ENCODE measurements around the gene FMC1.

Gene FMC1

GRCh38 chr7:139340037-139340807 lies 915 bp upstream of the FMC1 start:
- peaks cover 15% of the 10 kb centered on the region for H3F3A ChIP-seq (ENCODE audit: low read depth)
- H3K9me2 ChIP-seq (replicated peaks; ENCODE audit: low read depth, low read length), result no peaks in the 10 kb centered on the region
- H3K4me3 ChIP-seq (ENCODE audit: low read length, poor library complexity, severe bottlenecking), result peak overlapping the region; percentile 91
- TF ChIP-seq EZH2phosphoT487 (IDR thresholded peaks at IDR 0.05; ENCODE audit: borderline replicate concordance) (no peak), CTCF (conservative IDR thresholded peaks at IDR 0.05; ENCODE audit: low read length) (peak; percentile 71)
- peak overlapping the region; percentile 95 for H2AFZ ChIP-seq (ENCODE audit: low read length)
- peaks cover 11% of the 10 kb centered on the region for H3K4me1 ChIP-seq (ENCODE audit: insufficient read depth, low read length, poor library complexity, severe bottlenecking)
- no peaks in the 10 kb centered on the region for H4K20me1 ChIP-seq (ENCODE audit: insufficient read depth, low read length, poor library complexity, severe bottlenecking)
- H3K9me3 ChIP-seq (ENCODE audit: insufficient read depth, low read depth, low read length), result no peaks in the 10 kb centered on the region
- H3K27me3 ChIP-seq (ENCODE audit: insufficient read depth, low read length, poor library complexity, severe bottlenecking), result peaks cover 10% of the 10 kb centered on the region
- H3K36me3 ChIP-seq (ENCODE audit: insufficient read depth, low read length), result no peaks in the 10 kb centered on the region
- peak overlapping the region; percentile 96 for H3K4me2 ChIP-seq (ENCODE audit: low read depth, low read length, poor library complexity, severe bottlenecking)
- peaks cover 32% of the 10 kb centered on the region for H3K79me2 ChIP-seq (ENCODE audit: insufficient read depth, low read length)
- H3K9ac ChIP-seq (ENCODE audit: low read depth, low read length, poor library complexity, severe bottlenecking), result peak overlapping the region; percentile 100

- TF ChIP-seq EZH2phosphoT487 (IDR thresholded peaks at IDR 0.05; ENCODE audit: borderline replicate concordance) (no peak), CTCF (conservative IDR thresholded peaks at IDR 0.05; ENCODE audit: low read length) (no peak)
- H3K9me2 ChIP-seq (replicated peaks; ENCODE audit: low read depth, low read length), result no peaks in the 10 kb centered on the region
- no peaks in the 10 kb centered on the region for H3K36me3 ChIP-seq (ENCODE audit: insufficient read depth, low read length)
- H3K4me3 ChIP-seq (ENCODE audit: low read length, poor library complexity, severe bottlenecking), result peak overlapping the region; percentile 91
- H3K9me3 ChIP-seq (ENCODE audit: insufficient read depth, low read depth, low read length), result no peaks in the 10 kb centered on the region
- peaks cover 15% of the 10 kb centered on the region for H3F3A ChIP-seq (ENCODE audit: low read depth)
- H3K9ac ChIP-seq (ENCODE audit: low read depth, low read length, poor library complexity, severe bottlenecking), result peak overlapping the region; percentile 100
- peaks cover 7% of the 10 kb centered on the region for H3K27me3 ChIP-seq (ENCODE audit: insufficient read depth, low read length, poor library complexity, severe bottlenecking)
- H3K79me2 ChIP-seq (ENCODE audit: insufficient read depth, low read length), result peaks cover 34% of the 10 kb centered on the region
- H3K4me1 ChIP-seq (ENCODE audit: insufficient read depth, low read length, poor library complexity, severe bottlenecking), result peaks cover 11% of the 10 kb centered on the region
- peak overlapping the region; percentile 95; the same call in 1 of the 2 replicates for H2AFZ ChIP-seq (ENCODE audit: low read length)
- no peaks in the 10 kb centered on the region for H4K20me1 ChIP-seq (ENCODE audit: insufficient read depth, low read length, poor library complexity, severe bottlenecking)
- peak overlapping the region; percentile 96 for H3K4me2 ChIP-seq (ENCODE audit: low read depth, low read length, poor library complexity, severe bottlenecking)
Observed at GRCh38 chr7:139340808-139341057, 404 bp upstream of the FMC1 start.

GRCh38 chr7:139341776-139342226 lies 664 bp downstream of the FMC1 start:
- Histone ChIP-seq H3K36me3 (ENCODE audit: insufficient read depth, low read length) (peaks cover 6% of the 10 kb centered on the region; the same call in 1 of the 2 replicates), H3K9me2 (replicated peaks; ENCODE audit: low read depth, low read length) (no peaks in the 10 kb centered on the region), H2AFZ (ENCODE audit: low read length) (peak overlapping the region; percentile 95; the same call in 1 of the 2 replicates), H3K9ac (ENCODE audit: low read depth, low read length, poor library complexity, severe bottlenecking) (peak overlapping the region; percentile 100), H3F3A (ENCODE audit: low read depth) (peaks cover 15% of the 10 kb centered on the region), H3K27me3 (ENCODE audit: insufficient read depth, low read length, poor library complexity, severe bottlenecking) (peaks cover 7% of the 10 kb centered on the region), H4K20me1 (ENCODE audit: insufficient read depth, low read length, poor library complexity, severe bottlenecking) (no peaks in the 10 kb centered on the region), H3K4me3 (ENCODE audit: low read length, poor library complexity, severe bottlenecking) (peak overlapping the region; percentile 91), H3K4me1 (ENCODE audit: insufficient read depth, low read length, poor library complexity, severe bottlenecking) (peaks cover 11% of the 10 kb centered on the region), H3K4me2 (ENCODE audit: low read depth, low read length, poor library complexity, severe bottlenecking) (peak overlapping the region; percentile 96), H3K79me2 (ENCODE audit: insufficient read depth, low read length) (peaks cover 34% of the 10 kb centered on the region), H3K9me3 (ENCODE audit: insufficient read depth, low read depth, low read length) (no peaks in the 10 kb centered on the region)
- TF ChIP-seq EZH2phosphoT487 (IDR thresholded peaks at IDR 0.05; ENCODE audit: borderline replicate concordance) (no peak), CTCF (conservative IDR thresholded peaks at IDR 0.05; ENCODE audit: low read length) (no peak)
